ENCODE data around the gene PANK2.
"Not testable (repeated sequence)": the region's sequence is repeated elsewhere in the genome, so short reads cannot be mapped to it uniquely, and the experiment has no call there.

The PANK2 gene

DNA sequence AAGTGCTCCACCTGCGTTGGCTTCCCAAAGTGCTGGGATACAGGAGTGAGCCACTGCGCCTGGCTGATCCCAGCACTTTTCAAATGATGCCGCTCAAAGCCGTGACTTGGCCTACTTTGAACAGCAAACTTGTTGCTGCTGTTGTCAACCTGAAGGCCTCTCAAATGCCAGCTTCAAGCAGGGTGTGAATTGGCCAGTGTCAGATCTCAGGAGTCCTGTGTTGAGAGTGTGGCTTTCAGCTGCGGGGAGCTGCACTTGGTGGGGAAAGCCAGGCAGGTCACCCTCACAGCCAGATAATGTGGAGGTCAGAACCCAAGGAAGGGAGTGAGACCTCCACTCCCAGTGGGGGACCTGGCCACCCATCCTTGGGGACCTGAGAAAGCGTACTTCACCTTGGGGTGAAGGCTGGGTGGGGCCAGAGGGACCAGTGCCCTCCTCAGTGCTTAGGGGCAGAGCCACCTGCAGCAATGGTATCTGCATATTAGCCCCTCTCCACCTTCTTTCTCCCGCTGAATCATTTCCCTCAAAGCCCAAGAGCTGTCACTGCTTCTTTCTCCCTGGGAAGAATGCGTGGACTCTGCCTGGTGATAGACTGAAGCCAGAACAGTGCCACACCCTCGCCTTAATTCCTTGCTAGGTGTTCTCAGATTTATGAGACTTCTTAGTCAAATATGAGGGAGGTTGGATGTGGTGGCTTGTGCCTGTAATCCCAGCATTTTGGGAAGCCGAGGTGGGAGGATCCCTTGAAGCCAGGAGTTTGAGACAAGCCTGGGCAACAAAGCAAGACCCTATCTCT, 19.1 kb upstream of the PANK2 start:
- no peak for DNase-seq (ENCODE audit: low read depth in 2 of 2)

DNA sequence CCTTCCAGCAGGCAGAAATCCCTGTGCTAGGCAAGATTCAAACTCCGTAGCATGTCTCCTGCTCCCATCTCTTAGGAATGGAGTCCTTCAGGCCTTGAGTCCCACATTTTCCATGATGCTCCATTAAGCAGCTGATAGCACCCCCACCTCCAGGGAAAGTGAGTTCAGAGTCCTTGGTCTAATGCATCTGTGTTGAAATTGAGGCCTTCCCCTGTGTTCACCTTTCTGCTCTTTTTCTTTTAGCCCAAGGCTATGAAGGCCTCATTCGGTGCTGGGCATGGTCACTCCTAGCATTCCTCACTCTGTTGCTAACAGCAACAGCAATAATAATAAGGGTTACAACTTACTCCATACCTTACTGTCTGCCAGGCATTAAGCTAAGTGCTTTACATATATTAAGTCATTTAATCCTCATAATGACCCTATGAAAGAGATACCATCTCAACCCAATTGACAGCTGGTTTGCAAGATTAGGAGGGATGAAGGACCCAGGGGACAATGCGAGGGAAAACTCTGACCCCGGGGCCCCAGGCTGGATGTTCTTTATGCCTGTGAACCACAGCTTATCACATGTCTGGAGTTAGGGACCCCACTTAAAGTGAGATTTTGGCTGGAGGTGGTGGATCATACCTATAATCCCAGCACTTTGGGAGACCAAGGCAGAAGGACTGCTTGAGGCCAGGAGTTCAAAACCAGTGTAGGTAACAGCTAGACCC, 17.5 kb upstream of the PANK2 start:
- DNase-seq (ENCODE audit: low read depth in 2 of 2), result no peak

DNA sequence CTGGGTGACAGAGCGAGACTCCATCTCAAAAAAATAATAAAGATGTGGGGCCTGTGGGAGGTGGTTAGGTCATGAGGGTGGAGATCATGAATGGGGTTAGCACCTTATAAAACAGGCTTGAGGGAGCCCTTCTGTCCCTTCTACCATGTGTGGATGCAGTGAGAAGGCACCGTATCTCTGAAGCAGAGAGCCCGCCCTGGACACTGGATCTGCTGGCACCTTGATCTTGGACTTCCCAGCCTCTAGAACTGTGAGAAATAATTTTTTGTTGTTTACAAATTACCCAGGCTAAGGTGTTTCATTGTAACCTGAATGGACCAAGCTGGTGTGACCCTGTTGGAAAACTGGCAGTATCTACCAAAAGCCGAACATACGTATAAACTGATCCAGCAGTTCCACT, 15.7 kb upstream of the PANK2 start:
- no peak for DNase-seq (ENCODE audit: low read depth in 2 of 2)

DNA sequence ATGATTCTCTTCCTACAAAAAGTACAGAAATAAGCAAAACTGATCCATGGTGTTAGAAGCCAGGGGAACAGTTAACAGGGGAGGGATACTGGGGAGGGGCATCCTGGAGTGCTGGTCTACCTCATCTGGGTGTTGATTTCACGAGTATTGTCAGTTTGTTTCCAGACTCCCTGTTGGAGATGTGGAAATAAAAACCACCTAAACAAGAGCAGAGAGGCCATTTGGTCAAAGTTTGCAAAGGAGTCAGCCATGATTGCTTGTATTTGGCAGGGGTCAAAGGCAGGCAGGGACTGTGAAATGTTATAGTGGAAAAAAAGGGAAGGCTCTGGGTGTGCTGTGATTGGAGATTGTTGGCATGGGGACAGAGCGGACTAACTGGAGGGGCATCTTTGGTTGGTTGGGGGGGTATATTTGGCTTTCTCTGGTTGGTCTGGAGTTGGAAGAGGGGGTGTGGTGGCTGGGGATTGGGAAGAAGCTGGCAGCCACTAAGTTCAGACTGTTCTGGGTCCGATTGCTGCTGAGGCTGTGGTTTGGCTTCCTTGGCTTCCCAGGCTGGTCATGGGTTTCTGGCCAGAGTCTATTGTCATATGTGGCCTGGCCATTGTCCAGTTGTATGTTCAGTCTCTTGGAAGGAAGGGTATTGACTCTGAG, 14.9 kb upstream of the PANK2 start:
- DNase-seq (ENCODE audit: low read depth in 2 of 2), result no peak

DNA sequence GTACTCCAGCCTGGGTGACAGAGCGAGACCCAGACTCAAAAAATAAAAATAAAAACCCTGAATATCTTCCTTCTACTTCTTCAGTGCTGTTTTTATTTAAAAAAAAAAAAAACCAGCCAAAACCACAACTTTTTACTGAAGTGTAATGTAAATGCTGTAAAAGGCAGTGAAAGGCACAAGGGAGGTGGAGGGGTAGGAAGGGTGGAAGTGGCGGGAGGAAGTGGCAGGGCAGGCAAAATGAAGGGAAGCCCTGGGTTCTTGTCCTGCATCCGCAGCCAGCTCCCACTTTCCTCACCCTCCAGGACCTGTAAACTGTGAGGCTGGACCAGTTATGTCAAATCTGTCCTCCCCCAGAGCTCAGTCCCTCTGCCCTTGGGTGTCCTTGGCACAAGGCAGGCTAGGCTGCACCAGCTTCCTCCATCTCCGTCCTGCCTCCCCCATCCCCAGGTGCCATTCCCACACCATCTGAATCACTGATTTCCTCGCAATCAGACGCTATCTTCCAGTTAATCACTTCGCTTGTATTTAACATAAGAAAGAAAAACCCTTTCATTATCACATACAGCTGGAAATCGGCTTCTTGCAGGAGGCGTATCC, 13.7 kb upstream of the PANK2 start:
- DNase-seq (ENCODE audit: low read depth in 2 of 2), result no peak

DNA sequence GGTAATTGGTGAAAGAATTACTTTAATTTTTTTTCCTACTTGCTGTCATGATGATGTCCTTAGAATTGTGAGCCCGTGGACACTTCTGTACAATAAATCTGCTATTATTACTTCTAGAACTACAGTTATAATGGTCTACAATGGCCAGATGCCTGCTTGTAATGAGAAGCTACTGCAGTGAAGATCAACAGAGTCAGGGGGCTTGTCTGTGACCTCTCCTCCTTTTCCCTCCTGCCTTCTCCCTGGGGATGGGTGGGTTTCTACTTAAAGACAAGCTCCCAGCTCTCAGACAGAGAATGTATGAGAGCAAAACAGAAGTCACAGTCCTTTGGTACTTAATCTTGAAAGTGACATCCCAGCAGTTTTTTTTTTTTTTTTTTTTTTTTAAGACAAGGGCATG, 13.2 kb upstream of the PANK2 start:
- no peak for DNase-seq (ENCODE audit: low read depth in 2 of 2)

DNA sequence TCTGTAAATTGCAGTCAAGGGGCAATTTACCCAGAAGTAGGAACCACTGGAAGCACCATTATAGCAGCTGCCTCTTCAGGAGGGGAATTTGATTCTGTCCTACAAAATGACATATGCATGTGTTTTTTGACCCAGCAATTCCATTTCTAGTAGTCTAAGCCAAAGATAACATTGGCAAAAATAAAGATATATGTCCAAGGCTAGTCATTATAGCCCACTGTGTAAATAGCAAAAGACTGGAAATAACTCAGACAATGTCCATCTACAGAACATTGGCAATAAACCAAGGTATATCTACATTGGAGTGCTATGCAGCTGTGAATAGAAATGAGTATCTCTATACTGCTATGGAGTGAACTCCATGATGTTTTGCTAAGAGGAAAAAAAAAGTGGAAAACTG, 12.5 kb upstream of the PANK2 start:
- DNase-seq (ENCODE audit: low read depth in 2 of 2), result no peak

DNA sequence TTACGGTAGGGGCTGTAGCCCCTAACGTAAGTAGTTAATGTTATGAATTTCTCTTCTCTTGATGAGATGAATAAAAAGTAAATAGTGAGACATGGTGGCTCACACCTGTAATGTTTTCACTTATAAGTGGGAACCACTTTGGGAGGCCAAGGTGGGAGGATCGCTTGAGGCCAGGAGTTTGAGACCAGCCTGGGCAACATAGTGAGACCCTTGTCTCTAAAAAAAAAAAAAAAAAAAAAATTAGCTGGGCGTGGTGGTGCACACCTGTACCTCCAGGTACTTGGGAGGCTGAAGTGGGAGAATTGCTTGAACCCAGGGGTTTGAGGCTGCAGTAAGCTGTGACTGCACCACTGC, 10.3 kb upstream of the PANK2 start:
- DNase-seq (ENCODE audit: low read depth in 2 of 2), result not testable (repeated sequence)

DNA sequence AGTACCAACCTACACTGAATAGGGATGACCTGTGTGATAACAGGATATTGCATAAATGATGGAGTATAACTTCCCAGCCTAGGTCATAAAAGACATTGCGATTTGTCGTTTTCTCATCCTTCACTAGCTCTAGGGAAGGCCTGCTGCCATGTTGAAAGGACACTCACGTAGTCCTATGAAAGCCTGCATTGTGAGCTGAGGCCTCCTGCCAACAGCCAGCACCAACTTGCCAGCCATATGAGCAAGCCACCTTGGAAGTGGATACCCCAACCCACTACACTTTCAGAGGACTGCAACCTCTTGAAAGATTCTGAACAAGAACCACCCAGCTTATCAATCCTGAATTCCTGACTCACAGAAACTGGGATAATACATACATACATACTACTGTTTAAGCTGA, 3.5 kb upstream of the PANK2 start:
- no peak for DNase-seq (ENCODE audit: low read depth in 2 of 2)

DNA sequence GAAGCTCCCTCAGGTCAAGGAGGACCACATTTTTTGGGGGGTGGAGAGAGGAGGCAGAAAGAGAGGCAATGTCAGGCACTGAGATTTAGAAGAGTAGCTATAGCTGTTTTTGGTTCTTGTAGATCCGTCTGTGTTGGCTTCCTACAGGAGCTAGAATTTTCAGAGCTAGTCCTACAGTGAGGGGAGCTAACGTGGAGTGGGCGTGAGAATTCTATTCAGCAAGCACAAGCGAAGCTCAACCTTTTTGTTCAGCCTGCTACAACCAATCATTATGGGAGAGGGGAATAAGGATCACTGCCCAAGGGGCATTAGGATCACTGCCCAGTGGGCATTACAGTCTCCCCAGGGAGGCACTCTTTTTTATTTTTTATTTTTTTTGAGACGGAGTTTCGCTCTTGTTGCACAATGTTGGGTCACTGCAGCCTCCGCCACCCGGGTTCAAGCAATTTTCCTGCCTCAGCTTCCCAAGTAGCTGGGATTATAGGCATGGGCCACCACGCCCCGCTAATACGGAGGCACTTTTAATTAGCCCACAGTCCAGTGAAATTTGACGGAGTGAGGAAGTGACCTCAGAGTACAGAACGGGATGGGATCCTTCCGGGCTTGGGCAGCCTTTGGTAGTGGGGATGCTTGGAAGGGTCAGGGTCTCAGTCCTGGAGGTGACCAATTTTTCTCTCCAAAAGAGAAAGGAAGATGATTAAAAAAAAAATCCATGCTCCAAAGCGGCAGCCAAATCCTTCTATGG, 1.1 kb upstream of the PANK2 start:
- no peak for DNase-seq (ENCODE audit: low read depth in 2 of 2)

DNA sequence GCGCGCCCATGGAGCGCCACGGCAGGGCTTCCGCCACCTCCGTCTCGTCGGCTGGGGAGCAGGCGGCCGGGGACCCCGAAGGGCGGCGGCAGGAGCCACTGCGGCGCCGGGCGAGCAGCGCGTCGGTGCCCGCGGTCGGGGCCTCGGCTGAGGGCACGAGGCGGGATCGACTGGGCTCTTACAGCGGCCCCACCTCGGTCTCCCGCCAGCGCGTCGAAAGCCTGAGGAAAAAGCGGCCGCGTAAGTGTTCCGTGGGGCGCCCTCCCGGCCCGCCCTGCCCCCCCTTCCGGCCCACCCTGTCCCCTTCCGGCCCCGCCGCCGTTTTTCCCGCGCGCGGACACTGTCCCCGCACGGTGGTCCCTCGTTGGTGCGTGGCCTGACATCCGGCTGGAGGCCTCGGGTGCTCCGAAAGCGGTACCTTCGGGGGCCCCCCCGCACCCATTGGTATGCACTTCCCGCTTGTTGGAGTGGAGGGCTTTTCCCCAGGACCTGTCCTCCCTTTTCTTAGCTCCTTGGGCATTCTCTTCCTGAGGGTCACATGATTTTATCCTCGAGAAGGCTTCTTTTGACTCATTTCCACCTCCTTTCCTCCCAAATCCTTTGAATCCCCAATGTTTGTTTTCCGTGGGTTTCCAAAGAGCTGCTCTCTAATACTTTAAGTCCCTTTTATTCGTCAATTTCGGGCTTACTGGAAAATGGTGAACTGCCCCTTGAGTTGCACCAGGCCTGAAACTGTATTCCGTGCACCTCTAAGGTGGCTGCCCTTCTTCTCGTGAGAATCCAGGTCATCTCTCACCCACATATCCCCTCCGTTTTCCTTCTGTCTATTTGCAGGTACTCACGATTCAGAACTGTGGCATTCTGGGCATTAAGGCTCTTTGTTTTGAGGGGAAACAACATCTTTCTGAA, 556 bp downstream of the PANK2 start:
- DNase-seq (ENCODE audit: low read depth in 2 of 2), result peak in 1 of 2 donors; percentile 18

DNA sequence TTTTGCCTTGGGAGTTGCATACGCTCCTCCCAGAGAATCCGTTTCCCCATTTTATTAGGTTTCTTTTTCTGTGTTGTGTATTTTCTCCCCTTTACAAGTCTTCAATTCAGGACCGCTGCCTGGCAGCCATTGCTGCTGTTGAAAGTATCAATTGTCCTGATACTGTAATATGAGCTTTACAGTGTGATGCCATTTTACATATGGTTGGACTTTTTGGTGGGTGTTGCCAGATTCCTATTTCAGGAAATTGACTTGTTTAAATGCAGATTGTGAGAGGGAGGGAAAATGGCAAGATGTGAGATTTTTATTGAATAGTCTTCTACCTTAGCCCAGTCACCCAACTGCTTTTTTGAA, 1.2 kb downstream of the PANK2 start:
- no peak for DNase-seq (ENCODE audit: low read depth in 2 of 2)

DNA sequence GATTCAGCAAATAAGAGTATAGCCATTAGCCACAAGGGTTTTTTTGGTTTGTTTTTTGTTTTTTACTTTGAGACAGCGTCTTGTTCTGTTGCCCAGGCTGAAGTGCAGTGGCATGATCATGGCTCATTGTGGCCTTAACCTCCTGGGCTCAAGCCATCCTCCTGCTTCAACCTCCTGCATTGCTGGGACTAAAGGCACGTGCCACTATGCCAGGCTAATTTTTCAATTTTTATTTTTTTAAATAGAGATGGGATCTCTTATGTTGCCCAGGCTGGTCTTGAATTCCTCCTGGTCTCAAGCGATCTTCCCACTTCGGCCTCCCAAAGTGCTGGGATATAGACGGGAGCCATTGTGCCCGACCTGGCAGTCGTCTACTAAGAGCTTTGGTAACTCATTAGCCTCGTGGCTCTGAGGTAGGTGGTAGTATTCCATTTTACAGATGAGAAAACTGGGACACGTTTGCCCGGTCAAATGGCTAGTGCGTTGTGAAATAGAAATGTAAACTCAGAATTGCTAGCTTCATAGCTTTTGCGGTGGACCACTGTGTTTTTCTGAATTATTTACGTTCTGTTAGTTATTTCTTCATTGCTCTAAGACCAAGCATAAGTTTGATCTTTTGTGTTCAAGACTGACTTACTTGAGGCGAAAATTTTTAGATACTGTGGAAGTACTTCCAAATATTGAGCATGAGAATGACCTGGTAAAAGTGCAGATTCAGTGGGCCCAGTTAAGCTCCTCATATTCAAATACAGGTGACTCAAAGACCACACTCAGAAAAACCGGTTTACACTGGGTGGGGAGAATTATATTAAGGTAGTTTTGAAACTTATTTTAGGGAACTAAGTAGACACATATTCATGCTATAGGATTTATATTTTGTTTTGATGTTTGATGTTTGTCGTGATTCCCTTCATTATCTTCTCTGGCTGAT, 2.1 kb downstream of the PANK2 start:
- no peak for DNase-seq (ENCODE audit: low read depth in 2 of 2)

DNA sequence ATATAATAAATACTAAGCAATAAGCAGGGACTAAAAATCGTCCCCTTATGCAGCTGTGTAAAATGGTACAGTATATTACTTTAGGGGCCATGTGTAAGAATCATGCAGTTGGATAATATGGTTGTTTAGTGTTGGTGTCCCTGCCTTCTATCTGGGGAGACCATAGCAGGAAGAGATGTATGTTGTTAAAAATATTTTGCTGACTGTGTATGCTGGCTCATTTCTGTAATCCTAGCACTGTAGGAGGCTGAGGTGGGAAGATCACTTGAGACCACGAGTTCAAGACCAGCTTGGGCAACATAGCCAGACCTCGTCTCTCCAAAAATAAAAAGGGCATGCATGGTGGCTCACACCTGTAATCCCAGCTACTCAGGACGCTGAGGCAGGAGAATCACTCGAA, 5.6 kb downstream of the PANK2 start:
- DNase-seq (ENCODE audit: low read depth in 2 of 2), result no peak

DNA sequence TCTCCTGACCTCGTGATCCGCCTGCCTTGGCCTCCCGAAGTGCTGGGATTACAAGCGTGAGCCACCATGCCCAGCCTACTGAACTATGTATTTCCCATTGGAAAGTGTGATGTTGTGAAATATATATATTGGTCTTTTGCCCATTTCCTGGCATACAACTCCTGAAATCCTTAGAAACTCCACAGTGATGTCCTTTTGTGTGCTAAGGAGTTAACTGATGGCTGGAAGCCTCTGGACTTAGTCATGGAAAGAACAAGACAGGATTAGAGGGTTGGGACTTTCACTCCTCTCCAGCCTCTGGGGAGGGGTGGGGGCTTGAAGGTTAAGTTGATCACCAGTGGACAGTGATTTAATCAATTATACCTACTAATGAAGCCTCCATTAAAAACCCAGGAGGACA, 7.1 kb downstream of the PANK2 start:
- DNase-seq (ENCODE audit: low read depth in 2 of 2), result no peak

DNA sequence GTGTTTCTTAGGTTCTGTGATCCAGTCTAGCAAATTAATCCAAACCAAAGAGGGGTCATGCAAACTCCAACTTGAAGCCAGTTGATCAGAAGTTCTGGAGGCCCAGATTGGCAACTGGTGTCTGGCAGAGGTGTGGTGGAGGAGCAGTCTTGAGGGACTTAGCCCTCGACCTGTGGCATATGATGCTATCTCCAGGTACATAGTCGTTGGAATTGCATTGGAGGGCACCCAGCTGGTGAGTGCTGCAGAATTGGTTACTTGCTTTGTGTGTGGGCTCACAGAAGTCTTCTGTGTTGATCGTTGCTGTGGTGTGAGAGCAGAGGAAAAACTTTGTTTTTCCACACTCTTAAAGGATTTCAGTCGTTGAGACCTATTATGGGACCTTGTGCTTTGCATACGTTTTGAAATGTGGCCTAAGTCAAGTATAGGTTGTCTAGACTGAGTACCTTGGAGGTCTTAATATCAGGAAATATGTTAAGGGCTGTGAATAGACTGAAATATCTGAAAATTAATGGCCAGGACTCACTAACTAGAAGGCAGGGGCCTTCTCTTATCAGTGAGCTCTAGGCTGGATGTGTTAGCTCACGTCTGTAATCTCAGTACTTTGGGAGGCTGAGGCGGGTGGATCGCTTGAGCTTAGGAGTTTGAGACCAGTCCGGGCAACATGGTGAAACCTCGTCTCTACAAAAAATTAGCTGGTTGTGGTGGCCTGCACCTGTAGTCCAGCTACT, 7.8 kb downstream of the PANK2 start:
- DNase-seq (ENCODE audit: low read depth in 2 of 2), result no peak

DNA sequence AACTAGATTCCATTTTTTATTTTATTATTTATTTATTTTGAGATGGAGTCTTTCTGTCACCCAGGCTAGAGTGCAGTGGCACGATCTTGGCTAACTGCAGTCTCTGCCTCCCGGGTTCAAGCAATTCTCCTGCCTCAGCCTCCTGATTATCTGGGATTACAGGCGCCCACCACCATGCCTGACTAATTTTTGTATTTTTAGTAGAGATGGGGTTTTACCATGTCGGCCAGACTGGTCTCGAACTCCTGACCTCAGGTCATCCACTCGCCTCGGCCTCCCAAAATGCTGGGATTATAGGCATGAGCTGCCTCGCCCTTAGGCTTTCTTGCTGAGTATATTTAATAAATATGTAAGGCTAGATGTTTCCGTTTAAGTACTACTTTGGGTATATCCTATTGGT, 9.0 kb downstream of the PANK2 start:
- not testable (repeated sequence) for DNase-seq (ENCODE audit: low read depth in 2 of 2)

DNA sequence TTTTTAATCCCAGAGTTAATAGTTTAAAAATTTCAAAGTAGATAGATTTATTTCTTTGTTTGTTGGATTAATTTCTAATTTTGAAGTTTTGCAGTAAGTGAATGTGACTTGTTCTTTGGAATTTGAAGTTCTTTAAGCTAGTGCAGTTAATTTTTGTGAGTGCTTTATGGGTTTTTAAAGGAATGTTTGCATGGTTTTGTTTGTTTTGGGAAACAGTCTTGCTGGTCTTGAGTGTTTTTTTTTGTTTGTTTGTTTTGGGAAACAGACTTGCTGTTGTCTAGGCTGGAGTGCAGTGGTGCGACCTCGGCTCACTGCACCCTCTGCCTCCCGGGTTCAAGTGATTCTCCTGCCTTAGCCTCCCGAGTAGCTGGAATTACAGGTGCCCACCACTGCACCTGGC, 9.5 kb downstream of the PANK2 start:
- no peak for DNase-seq (ENCODE audit: low read depth in 2 of 2)

DNA sequence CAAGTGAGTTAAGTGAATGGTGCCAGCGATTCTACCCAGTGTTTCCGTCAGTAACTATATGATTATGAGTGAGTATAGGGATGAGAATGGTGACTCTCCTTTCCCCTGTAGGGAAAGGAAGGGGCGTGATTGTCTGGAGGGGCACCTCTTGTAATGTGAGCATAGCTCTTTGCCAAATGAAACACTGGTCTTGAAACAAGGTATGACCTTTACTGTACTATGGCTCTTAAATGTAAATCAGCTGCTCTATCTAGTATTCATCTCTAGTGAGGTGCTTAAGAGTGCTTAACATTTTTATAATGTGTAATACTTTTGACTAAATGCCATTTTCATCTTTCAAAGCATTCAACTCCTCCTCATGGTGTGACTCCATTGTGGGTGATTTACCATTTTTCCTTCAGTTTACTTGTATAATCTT, 11.0 kb downstream of the PANK2 start:
- DNase-seq (ENCODE audit: low read depth in 2 of 2), result no peak

All from stimulated activated CD8-positive, alpha-beta memory T cell treated with anti-CD3 and anti-CD28 coated beads, Interleukin-15, amount 100 ng/mL, for 4 hours (primary cell).